Mucosa of stomach (tissue), 1 donor: ENCODE measurements around the gene KRI1.
A peak's percentile ranks its signal among the peaks of the same experiment; 100 is the strongest.

Source experiments
- H3K27me3 ChIP-seq: one replicate; pipeline ENCODE4 v1.7.0; 2013; ENCODE audit warnings: mild to moderate bottlenecking, low read length; ENCODE audit not compliant: control insufficient read depth, insufficient read depth
- H3K36me3 ChIP-seq: one replicate; pipeline ENCODE4 v1.7.0; 2013; ENCODE audit warnings: low read length; ENCODE audit not compliant: control insufficient read depth, insufficient read depth
- H3K4me1 ChIP-seq: one replicate; pipeline ENCODE4 v1.7.0; 2013; ENCODE audit warnings: mild to moderate bottlenecking, low read length; ENCODE audit not compliant: control insufficient read depth, insufficient read depth
- H3K4me3 ChIP-seq: one replicate; pipeline ENCODE4 v1.7.0; 2013; ENCODE audit warnings: low read length
- H3K9ac ChIP-seq: one replicate; pipeline ENCODE4 v1.7.0; 2013; ENCODE audit warnings: mild to moderate bottlenecking, low read length, moderate library complexity
- H3K9me3 ChIP-seq: one replicate; pipeline ENCODE4 v1.7.0; 2013; ENCODE audit warnings: mild to moderate bottlenecking, low read length, moderate library complexity; ENCODE audit not compliant: control insufficient read depth
- donor health status: Pancreatic carcinoma.

Gene KRI1

DNA sequence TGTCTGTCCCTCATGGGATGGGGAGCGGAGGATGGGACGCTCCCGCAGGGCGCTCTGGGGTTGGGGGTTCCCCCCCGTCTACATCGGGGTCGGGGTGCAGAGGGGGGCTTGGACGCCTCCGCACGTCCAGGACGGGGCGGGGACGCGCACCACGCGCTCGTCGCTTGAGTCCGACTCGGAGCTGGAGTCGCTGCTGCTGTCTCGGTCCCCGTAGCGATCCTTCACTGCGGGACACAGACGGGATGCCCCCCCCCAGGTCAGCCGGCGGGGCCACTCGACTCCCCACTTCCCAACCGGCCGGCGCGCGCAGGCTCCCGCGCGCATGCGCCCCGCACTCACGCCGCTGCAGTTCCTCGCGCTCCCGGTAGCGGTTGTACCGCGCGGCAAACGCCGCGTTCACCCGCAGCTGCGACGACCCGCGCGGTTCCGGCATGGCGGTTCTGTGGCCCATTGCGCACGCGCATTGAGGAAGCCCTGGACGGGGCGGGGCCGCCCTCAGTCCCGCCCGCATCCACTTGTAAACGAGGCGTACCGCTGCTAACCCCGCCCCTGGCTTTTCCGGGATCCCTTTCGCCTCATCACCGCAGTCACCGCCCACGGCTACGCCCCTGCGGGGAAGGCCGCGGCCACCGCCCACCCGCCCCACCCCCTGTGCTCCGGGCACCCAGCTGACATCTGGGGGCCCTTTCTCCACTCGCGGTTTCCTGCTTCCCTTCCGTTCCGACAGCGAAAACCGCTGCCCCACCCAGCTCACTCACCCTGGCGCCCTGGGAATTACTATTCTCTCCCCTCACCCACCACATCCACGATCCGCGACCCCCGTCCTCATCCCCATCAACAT, at the start of gene KRI1:
KRI1 (minus strand) TSS at position 444 of the 841 bp plus-strand sequence; CDS start at position 433, 11 bp downstream.
- no peaks in the 10 kb centered on the region for H3K27me3 ChIP-seq
- peak within 1 kb of the TSS; percentile 83 for H3K9ac ChIP-seq
- peaks cover 36% of the 10 kb centered on the region for H3K4me1 ChIP-seq
- H3K9me3 ChIP-seq = no peaks in the 10 kb centered on the region
- H3K4me3 ChIP-seq = peak within 1 kb of the TSS; percentile 67
- no peaks in the 10 kb centered on the region for H3K36me3 ChIP-seq

- Histone ChIP-seq H3K4me3 (no peak overlapping the region), H3K9me3 (no peaks in the 10 kb centered on the region), H3K27me3 (no peaks in the 10 kb centered on the region), H3K36me3 (no peaks in the 10 kb centered on the region), H3K4me1 (peaks cover 35% of the 10 kb centered on the region), H3K9ac (no peak overlapping the region)
Measured at GRCh38 chr19:10612499-10613119, 46.8 kb upstream of the KRI1 start.

- Histone ChIP-seq H3K4me1 (peaks cover 28% of the 10 kb centered on the region), H3K9ac (no peak overlapping the region), H3K9me3 (no peaks in the 10 kb centered on the region), H3K36me3 (no peaks in the 10 kb centered on the region), H3K27me3 (no peaks in the 10 kb centered on the region), H3K4me3 (no peak overlapping the region)
Measured at GRCh38 chr19:10611907-10612306, 46.1 kb upstream of the KRI1 start.

DNA sequence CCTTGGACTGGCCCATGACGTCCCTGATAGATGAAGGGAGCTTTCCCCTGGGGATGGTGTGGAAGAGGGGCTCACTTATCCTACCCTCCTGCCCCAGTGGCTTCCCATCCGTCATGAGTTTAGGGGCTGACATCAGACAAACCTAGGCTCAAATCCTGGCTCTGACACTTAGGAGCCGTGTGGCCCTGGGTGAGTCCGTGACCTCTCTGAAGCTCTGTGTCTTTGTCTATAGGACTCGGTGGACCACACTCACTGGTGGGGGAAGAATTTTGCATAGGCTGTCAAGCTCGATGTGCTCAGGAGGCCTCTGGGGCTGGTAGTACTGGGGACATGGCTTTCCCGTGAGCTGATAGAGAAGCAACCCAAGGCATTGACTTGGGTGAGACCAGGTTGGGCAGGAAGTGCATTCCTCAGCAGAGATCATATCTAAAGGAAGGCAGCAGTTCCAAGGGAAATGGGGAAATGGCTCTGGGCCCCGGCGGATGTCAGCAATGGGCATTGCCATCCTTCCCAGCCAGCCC, 38.7 kb upstream of the KRI1 start:
- Histone ChIP-seq H3K36me3 (no peaks in the 10 kb centered on the region), H3K9ac (no peak overlapping the region), H3K4me3 (no peak overlapping the region), H3K4me1 (peaks cover 24% of the 10 kb centered on the region), H3K9me3 (no peaks in the 10 kb centered on the region), H3K27me3 (no peaks in the 10 kb centered on the region)

- H3K9ac ChIP-seq = peak overlapping the region; percentile 70
- peaks cover 24% of the 10 kb centered on the region for H3K4me1 ChIP-seq
- H3K9me3 ChIP-seq = no peaks in the 10 kb centered on the region
- no peaks in the 10 kb centered on the region for H3K36me3 ChIP-seq
- no peaks in the 10 kb centered on the region for H3K27me3 ChIP-seq
- no peak overlapping the region for H3K4me3 ChIP-seq
Measured at GRCh38 chr19:10603873-10604459, 38.2 kb upstream of the KRI1 start.

GRCh38 chr19:10603084-10603872, 37.5 kb upstream of the KRI1 start:
- no peaks in the 10 kb centered on the region for H3K9me3 ChIP-seq
- H3K4me3 ChIP-seq = peak overlapping the region; percentile 56
- peaks cover 24% of the 10 kb centered on the region for H3K4me1 ChIP-seq
- H3K27me3 ChIP-seq = no peaks in the 10 kb centered on the region
- H3K9ac ChIP-seq = peak overlapping the region; percentile 70
- H3K36me3 ChIP-seq = no peaks in the 10 kb centered on the region

DNA sequence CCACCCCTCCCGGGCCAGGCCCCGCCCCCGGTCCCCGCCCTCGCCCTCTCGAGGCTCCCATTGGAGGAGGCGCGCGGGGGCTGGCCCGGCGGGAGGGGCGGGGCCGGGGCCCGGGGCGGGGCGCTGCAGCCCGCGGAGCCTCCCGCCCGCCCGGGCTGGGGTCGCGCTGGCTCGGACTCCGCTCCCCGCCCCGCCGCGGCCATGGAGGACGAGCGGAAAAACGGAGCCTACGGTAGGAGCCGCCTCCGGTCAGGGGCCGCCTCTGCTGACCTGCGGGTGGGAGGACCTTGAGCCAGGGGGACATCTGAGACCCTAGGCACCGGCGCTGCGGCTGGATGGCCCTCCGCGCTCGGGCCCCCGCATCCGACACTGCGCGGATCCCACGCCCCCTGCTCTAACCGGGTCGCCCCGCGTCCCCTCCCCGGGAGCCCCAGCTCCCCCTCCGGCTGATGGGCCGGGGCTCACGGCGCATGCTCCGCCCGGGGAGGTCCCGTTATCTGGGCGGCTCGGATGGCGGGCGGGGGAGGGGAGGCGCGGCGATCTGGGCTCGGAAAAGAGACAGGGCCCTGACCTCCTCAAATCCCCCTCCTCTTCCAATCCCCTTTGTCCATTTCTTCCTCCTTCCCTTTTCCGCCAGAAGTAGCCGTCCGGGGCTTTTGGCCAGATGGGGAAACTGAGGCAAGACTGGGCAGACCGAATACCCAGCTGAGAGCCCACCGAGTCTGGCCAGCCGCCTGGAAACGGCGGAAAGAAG, 36.7 kb upstream of the KRI1 start:
- peak overlapping the region; percentile 70 for H3K9ac ChIP-seq
- peaks cover 24% of the 10 kb centered on the region for H3K4me1 ChIP-seq
- H3K36me3 ChIP-seq = no peaks in the 10 kb centered on the region
- H3K4me3 ChIP-seq = peak overlapping the region; percentile 56
- no peaks in the 10 kb centered on the region for H3K27me3 ChIP-seq
- no peaks in the 10 kb centered on the region for H3K9me3 ChIP-seq

DNA sequence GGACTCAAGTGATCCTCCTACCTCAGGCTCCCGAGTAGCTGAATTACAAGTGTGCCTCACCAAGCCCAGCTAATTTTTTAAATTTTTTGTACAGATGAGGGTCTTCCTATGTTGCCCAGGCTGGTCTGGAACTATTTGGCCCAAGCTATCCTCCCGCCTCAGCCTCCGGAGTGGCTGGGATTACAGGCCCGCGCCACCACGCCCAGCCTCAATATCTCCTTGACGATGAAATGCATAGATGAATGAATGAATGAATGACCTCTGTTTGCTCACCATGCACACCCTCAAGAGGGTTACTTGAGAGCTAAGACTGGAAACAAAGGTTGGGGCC, 36.2 kb upstream of the KRI1 start:
- Histone ChIP-seq H3K27me3 (no peaks in the 10 kb centered on the region), H3K4me1 (peaks cover 24% of the 10 kb centered on the region), H3K9ac (no peak overlapping the region), H3K36me3 (no peaks in the 10 kb centered on the region), H3K9me3 (no peaks in the 10 kb centered on the region), H3K4me3 (no peak overlapping the region)

- Histone ChIP-seq H3K36me3 (no peaks in the 10 kb centered on the region), H3K27me3 (no peaks in the 10 kb centered on the region), H3K9me3 (no peaks in the 10 kb centered on the region), H3K4me1 (peaks cover 24% of the 10 kb centered on the region), H3K9ac (no peak overlapping the region), H3K4me3 (no peak overlapping the region)
Measured at GRCh38 chr19:10600149-10600548, 34.3 kb upstream of the KRI1 start.

DNA sequence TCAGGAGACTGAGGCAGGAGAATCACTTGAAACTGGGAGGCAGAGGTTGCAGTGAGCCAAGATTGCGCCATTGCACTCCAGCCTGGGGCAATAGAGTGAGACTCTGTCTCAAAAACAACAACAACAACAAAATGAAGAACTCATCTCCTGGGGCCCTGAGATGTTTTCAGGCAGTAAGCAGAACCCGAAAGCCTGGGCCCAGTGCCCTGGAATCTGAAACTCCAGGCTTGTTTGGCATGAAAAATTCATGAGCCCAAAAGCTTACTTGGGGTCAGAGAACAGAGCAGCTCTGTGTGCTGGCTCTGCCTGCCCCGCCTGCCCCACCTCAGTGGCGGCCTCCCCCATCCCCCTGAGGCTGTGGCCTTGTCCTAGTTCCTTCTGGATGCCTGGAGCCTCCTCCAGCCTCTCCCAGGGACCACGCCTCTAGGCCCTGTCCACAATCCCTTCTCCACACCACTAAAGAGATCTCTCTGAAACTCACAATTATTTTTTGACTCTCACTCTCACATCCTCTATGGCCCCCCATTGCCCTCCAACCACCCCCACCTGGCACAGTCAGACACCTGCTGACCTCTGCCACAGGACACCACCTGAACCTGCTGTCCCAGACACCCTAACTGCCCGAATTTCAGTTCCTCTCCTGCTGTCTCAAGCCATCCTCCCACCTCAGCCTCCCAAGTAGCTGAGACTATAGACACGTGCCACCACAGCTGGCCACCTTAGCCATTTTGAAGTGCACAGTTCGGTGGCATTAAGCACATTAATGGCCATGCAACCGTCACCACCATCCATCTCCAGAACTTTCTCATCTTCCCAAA, 28.2 kb upstream of the KRI1 start:
- H3K9me3 ChIP-seq = no peaks in the 10 kb centered on the region
- no peaks in the 10 kb centered on the region for H3K27me3 ChIP-seq
- no peak overlapping the region for H3K4me3 ChIP-seq
- H3K4me1 ChIP-seq = no peaks in the 10 kb centered on the region
- H3K9ac ChIP-seq = no peak overlapping the region
- no peaks in the 10 kb centered on the region for H3K36me3 ChIP-seq

GRCh38 chr19:10593148-10593547, 27.3 kb upstream of the KRI1 start:
- Histone ChIP-seq H3K27me3 (no peaks in the 10 kb centered on the region), H3K9ac (no peak overlapping the region), H3K4me3 (no peak overlapping the region), H3K36me3 (no peaks in the 10 kb centered on the region), H3K9me3 (no peaks in the 10 kb centered on the region), H3K4me1 (no peaks in the 10 kb centered on the region)
